ENCODE measurements around the gene TMED6.
"Not testable (repeated sequence)": the region's sequence is repeated elsewhere in the genome, so short reads cannot be mapped to it uniquely, and the experiment has no call there.

Gene TMED6

DNA sequence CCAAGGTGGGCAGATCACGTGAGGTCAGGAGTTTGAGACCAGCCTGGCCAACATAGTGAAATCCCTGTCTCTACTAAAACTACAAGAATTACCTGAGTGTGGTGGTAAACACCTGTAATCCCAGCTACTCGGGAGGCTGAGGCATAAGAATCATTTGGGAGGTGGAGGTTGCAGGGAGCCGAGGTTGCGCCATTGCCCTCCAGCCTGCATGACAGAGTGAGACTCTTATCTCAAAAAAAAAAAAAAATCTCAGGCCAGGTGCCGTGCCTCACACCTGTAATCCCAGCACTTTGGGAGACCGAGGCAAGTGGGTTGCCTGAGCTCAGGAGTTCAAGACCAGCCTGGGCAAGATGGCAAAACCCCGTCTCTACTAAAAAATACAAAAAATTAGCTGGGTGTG lies 54.8 kb downstream of the TMED6 start:
- not testable (repeated sequence) for DNase-seq

DNA sequence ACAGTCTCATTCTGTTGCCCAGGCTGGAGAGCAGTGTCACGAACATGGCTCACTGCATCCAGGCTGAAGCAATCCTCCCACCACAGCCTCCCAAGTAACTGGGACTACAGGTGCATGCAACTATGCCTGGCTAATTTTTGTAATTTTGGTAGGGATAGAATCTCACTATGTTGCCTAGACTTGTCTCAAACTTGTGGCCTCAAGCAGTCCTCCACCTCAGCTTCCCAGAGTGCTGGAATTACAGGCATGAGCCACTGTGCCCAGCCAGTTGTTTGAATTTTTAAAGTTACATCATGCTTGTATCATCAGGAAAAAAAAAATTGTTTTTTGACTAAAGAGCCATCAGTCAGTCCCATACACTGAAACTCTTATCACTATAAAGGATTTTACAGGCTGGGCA lies 57.5 kb downstream of the TMED6 start:
- no peak for DNase-seq

- no peak for DNase-seq
Measured at GRCh38 chr16:69293401-69293800, 58.2 kb downstream of the TMED6 start.
